Smooth muscle cell of the brain vasculature (primary cell): ENCODE data around the gene TARDBP.
"Not testable (repeated sequence)": the region's sequence is repeated elsewhere in the genome, so short reads cannot be mapped to it uniquely, and the experiment has no call there.

ENCODE experiments used
- DNase-seq: peaks from one replicate; pipeline ENCODE4 v3.0.0-alpha.2; 2012; ENCODE audit warnings: low read depth, low spot score

Gene TARDBP

DNA sequence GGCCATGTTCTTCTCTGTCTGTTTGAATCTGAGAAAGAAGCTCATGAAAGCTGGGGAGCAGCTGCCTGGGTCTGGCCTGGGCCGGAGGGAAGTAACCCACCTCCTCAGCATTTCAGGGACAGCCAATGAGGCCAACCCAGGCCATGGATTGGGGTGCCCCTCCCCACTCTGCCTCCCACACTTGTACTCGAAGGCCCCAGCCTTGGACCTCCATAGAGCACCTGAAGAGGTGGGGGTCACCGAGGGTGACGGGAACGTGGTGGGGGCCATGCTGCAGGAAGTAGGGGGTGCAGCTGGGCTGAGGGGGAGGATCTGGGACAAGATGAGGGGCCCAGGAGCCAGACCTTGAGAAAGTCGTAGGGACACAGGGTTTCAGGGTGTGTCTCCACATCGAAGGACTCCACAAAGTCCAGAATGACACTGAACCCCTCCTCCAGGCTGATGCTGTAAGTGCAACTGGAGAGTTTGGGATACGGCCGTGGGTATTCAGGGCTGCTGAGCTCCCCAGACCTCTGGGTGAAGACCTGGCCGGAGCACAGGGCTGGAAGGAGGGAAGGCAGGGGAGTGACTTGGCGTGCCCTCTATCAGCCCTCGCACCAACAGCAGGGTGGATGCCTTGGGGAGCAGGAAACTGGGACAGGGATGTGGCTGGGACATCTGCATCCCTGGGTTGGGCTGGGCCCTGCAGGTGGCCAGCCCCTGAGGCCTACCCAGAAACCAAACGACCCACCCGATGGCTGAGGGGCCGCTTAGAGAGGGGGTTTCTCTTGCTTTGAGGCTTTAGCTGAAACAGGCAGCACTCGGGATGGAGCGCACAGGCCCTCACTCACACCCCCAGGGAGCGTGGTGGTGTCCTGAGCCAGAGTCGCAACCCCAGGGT, 30.8 kb downstream of the TARDBP start:
- no peak for DNase-seq

- DNase-seq, result no peak
These were observed 31.8 kb downstream of the TARDBP start for GRCh38 chr1:11044086-11044848.

DNA sequence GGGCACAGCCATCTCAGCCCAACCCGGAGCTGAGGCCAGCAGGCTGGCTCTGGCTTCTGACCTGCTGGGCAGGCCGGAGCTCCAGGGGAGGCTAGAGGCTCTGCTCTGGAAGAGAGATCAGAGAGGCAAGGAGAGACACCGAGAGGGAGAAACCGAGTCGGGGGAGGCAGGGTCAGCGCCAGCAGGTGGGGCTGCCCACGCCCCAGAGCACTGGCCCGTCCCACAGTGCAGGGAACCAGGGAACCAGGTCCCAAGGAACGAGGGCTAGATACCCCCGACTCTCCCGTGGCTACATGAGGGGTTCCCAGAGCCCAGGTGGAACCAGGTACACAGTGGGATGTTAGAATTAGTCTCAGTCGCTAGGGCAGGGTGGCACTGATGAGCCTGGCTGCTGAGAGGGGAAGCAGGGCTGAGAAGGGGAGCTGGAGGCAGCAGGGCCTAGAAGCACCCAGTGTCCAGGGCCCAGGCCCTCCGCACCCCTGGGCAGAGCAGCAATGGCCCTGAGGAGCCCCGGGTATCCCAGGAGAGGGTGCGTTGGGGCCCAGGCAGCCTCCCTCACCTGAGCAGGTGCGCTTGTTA, 32.5 kb downstream of the TARDBP start:
- DNase-seq, result no peak

GRCh38 chr1:11045428-11046269, 33.2 kb downstream of the TARDBP start:
- DNase-seq, result no peak

DNA sequence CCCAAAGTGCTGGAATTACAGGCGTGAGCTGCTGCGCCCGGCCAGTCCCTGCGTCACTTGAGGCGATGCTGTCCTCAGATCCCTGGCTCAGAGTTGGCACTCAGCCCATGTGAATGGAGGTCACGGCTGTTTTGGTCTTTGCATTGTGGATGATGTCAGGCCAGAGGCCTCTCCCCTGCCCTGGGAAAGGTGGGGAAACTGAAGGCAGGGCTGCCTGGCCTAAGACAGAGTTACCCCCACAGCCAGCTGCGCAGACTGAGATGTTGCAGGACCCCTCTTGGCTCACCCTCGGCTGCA, 33.8 kb downstream of the TARDBP start:
- DNase-seq, result no peak

- no peak for DNase-seq
These were observed 34.3 kb downstream of the TARDBP start, which contains the start of gene MASP2 for GRCh38 chr1:11046625-11047365. TSS of gene MASP2 (minus strand) at chr1:11047239. CDS start at chr1:11047207, 32 bp downstream.

DNA sequence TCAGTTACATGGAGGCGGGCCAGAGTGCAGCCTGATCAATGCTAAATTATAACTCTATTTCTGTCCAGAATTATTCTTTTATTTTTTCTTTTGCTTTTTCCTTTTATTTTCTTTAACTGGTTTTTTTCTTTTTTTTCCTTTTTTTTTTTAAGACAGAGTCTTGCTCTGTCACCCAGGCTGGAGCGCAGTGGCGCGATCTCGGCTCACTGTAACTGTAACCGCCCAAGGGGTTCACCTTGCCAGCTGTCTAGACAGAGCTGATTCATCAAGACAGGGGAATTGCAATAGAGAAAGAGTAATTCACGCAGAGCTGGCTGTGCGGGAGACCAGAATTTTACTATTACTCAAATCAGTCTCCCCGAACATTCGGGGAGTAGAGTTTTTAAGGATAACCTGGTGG, 38.7 kb downstream of the TARDBP start:
- DNase-seq, result not testable (repeated sequence)

GRCh38 chr1:11051781-11052511, 39.5 kb downstream of the TARDBP start:
- DNase-seq, result no peak

DNA sequence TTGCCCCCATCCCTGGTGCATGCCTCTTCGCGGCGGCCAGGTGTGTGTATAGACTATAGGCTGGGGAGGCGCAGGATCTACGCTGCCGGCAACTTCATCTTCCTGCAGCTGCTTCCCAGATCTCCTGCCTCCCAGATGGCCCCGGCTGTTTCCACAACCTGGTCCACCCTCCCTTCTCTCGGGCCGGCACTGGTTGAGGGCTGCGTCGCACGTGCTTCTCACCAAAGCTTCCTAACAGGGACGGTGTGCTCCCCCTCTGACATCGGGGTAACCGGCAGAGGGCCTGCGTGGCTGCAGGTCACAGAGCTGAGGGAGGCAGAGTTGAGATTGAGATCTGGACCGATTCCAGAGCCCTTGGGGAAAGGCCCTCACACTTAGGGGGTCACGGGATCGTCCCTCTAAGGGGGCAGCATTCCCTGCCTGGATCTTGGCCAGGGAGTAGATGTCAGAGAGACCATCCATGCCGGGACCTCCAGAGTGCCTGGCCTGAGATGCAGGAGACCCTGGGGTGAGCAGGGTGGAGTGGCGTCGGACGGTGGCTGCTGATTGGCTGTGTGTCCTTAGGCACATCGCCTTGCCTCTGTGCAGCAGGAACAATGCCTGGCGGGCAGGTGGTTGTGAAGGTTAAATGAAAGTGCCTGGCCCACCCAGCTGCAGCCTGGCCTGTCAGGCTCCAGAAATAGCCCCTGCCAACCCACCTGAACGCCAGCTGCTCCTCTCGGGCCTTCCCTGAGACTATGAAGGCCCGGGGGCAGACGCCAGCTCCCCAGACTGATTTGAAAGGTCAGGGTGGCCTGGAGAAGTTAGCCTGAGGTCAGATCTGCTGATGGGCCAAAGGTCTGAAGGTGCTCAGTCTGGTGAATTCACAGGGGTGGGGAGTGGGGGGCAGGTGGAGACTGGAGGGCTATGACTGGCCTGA, 40.6 kb downstream of the TARDBP start:
- DNase-seq, result no peak

- no peak for DNase-seq
These were observed 41.3 kb downstream of the TARDBP start for GRCh38 chr1:11053758-11054137.

DNA sequence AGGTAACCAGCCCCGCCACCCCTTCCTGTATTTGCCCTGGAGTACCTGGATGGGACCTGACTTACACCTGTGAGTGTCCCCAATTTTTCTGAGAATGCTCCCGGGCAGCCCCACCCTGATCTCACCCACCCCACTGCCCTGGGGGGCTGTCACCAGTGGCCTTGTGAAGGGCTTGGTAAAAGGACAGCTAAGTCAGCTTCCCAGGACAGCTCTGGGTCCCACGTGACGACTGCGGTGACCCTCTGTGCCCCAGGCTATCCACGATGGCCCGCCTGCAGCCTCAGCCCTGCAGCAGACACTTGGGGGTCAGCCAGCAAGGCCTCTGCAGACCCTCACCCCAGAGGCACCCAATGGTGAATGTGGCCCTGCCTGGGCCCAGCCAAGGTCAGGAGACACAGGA, 41.7 kb downstream of the TARDBP start:
- DNase-seq, result no peak

DNA sequence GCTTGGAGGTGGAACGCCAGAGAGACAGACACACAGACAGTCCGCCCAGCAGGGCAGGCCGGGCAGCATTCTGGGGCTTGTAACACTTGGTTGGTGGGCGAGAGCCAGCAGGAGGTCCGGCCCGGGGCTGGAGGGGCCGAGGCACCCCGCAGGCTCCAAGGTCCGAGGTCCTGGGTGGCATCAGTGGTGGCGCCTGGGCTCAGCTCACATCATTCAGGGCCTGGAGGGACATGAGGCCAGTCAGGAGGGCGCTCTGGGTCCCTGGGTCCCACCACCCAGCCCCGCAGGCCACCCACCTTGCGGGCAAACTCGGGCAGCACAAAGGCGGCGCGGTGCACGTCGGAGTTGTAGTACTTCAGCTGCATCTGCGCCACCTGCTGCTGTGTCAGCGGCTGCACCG, 42.2 kb downstream of the TARDBP start:
- DNase-seq, result no peak

DNA sequence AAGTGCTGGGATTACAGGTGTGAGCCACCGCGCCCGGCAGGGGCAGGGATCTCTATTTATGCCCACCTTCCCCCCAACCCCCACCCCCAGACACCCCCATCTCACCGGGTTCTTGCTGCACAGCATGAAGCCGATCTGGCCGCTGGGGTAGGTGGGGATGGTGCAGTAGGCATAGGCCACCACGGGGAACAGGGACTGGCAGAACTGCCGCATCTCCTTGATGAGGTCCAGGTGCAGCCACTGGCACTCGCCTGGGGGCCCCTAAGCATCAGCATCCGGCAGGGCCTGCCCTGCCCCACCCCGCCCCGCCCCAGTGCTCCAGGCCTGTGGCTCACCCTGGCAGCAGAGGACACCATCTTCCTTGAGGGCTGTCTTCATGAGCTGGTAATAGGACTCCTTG, 43.2 kb downstream of the TARDBP start:
- DNase-seq, result no peak

- no peak for DNase-seq
These were observed 44.0 kb downstream of the TARDBP start for GRCh38 chr1:11056504-11056903.

GRCh38 chr1:11057477-11057876, 45.0 kb downstream of the TARDBP start:
- no peak for DNase-seq

DNA sequence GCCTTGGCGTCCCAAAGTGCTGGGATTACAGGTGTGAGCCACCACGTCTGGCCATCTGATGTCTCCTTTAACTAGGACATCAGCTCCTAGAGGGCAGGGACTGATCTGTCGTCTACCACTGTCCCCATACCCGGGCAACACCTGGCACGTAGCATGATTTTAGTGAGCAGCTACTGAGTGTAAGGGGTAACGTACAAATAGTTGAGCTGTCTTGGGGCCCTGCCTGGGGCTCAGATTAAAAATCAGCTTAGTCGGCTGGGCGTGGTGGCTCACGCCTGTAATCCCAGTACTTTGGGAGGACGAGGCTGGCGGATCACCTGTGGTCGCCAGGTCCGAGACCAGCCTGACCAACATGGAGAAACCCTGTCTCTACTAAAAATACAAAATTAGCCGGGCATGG, 45.6 kb downstream of the TARDBP start:
- DNase-seq, result no peak

- DNase-seq, result no peak
These were observed 46.2 kb downstream of the TARDBP start for GRCh38 chr1:11058595-11059154.

DNA sequence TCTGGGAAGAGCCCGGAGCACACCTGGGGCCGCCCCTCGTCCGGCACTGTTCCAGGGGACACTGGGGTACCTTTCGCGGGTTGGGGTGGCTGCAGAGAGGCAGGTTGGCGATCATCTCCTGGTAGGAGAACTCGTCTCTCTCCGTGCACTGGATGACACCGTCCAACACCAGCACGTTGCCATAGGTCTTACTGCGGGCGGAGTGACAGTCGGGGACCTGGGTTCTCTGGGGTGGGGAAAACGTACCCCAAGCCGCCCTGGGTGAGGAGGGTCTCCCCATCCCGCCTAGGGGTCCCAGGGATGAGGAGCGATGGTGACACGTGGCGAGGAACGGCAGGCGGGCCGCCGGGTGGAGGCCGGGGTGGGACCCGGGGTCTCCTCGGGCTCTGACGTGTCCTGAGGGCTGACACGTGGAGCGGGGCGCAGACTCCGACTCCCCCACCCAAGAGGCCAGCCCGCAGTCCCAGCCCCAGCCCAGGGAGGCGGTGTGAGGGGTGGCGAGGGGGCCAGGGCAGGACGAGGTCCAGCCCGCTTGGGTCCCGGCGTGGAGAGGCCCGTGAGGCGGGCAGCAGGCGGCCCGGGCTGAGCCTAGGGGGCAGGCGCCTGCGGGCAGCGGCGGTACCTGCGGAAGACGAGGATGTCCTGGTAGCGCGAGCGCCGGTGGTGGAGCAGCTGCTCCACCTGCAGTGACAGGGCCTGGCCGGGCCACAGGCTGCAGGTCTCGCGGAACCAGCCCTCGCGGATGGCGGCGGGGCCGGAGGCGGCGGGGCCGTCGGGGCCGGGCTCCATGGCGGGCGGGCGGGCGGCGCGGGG, 46.9 kb downstream of the TARDBP start:
- DNase-seq, result no peak
